ENCODE results near the gene TUBA4B.
"Not testable (repeated sequence)": the region's sequence is repeated elsewhere in the genome, so short reads cannot be mapped to it uniquely, and the experiment has no call there.

TUBA4B gene

DNA sequence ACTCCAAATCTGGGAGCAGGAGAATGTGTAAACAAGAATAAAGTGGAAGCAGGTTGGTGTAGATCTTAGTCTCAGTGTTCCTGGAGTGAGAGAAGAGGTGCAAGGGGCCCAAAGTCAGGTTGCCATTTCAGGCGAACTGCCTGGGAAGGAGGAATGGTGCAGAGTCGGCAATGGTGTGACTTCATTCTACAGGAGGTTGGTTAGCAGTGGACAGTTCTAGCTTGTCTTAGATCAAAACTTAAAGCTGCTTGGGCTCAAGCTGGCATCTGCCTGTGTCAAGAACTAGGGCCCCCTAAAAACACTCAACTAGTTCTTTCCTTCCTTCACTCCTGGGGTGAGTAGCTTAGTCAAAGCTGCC is 4.2 kb upstream of the TUBA4B start:
- no peak for DNase-seq

DNA sequence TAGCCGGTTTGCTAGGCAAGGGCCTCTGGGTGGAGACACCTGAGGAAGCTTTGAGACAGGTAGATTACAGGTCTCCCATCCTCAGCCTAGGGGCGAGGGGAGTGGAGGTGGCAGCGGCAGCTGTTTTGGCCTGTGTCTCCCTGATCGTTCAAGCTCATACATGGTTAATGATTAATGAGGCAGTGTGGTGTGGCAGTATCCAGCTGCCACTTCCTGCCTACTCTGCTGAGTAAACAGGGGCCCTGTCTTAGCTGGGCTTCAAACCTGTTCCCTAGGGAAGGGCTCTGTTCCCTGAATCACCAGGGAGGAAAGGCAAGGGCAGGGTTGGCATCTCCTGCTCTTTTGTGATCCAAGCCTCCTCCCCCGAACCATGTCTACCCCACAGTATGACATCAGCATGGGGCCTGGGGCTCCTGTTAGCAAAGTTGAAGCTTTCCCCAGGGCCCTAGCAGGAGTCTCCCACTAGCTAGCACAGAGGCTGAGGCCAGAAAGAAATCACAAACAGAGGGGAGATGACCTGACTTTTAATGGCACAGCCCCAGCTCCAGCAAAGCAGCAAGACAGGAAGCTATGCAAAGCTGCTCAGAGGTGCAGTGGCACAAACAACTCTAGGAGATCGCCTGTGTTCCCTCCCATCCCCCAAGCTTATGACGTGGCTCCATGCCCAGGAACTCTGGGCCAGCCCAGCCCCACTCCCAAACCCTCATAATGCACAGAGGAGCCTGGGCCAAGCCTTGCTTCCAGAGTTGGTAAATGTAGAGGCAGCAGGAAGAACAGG is 3.7 kb upstream of the TUBA4B start:
- DNase-seq: peak; percentile 84

- DNase-seq: no peak
Observed at GRCh38 chr2:219250049-219250781, 2.8 kb upstream of the TUBA4B start.

DNA sequence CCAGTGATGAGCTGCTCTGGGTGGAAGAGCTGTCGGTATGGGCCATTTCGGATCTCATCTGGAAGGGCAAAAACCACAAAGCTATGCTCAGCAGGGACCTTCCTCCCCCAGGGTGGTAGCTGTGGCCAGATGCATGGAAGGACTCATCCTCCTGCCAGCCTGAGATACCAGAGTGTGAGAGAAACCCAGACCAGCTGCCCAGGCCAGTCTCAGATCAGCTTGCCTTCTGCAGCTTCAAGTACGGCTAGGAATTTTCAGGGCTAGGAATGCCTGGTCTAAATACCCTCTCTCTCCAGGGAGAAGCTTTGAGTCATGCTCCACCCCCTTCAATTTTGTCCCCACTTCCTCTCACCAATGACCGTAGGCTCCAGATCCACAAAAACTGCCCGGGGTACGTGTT is 1.4 kb upstream of the TUBA4B start:
- DNase-seq: no peak

DNA sequence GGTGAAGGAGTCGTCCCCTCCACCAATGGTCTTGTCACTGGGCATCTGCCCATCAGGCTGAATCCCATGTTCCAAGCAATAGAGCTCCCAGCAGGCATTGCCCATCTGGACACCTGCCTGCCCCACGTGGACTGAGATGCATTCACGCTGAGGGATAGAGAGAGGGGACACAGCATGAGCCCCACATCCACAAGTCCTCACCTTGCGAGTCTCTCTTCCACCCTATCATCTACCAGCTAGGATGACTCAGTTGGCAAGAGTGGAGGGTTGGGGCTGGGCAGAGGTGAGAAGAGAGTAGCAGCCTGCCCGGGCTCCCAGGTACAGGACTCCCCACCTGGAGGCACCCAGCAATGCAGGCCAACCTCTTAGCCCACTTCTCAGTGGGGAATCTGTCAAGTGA is 959 bp upstream of the TUBA4B start:
- DNase-seq: peak; percentile 76

DNA sequence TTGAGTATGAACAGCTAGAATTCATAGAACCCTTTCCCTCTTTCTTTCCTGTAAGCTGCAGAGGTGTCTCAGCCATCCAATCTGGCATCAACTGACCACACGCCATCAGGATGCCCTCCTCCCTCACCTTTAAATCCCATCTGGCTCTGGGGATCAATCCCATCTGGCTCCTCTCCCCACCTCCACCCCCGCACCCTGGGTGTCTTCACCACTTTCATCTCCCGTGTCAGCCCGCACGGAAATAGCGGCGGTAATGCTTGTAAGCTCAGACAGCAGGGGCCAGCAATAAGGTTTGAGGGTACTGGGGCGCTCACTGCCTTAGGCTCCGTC is 508 bp upstream of the TUBA4B start:
- DNase-seq: no peak

DNA sequence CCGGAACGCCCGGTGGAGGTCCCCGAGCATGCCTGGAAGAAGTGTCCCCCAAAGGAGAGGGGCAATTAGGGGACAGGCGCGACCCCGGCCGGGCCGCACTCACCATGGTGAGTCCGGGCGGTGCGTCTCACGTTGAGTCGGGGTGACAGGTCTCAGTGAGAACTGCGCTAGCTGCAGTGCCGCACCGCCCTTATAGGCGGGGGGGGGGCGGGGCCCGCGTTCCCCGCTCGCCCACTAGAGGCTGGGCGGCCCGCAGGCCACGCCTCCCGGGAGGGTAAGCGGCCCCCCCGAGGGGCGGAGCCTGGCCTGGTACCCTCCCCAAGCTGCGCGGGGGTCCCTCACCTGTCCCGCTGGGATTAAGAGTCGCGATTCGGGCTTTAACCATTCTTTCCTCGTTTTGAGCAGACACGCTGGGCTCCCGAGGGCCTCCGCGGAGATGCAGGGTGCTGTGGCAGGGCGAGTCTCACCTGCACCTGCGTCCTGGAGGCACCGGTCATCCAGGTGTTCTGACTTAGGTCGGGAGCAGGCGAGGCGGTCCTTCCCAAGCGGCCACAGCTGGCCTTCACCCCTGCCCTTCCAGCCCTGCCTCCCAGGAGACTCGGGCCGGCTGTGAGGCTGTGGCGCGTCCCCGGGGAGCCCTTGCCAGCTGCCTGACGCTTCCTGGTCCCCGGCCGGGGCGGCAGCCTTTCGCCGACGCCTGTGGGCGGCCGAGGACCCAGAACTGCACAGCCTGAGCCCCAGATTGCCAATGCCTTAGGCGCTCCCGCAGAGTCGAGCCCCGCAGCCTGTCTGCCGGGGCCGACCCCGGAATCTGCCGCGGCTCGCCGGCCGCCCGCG is 928 bp downstream of the TUBA4B start, which contains the start of gene TUBA4A:
TSS of gene TUBA4A (minus strand) at position 166 of the 837 bp plus-strand sequence. CDS start at position 106, 60 bp downstream.
- DNase-seq: peak; percentile 79

DNA sequence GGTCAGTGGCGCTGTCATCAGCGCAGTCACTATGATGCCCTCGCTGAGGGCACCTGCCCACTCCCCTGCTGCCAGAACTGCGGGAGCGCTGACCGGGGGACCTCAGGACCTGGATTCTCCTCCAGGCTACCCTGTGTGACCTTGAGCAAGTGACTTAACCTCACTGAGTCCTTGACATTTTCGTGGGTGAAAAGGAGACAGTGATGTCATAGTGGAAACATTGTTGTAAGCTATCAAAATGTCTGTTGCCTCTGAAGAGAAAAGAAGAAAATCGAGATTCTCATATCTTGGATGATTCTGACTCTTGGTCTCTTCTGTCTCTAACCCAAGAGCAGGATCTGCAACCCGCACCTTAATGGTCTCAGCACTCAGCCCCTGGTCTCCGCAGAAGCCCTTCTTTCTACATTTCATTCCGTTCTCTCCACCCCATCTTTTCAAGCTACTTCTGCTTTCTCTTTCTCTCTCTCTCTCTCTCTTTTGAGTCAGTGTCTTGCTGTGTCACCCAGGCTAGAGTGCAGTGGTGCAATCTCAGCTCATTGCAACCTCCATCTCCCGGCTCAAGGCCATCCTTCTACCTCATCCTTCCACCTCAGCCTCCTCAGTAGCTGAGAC is 1.7 kb downstream of the TUBA4B start:
- no peak for DNase-seq

GRCh38 chr2:219258942-219259341 is 5.9 kb downstream of the TUBA4B start:
- not testable (repeated sequence) for DNase-seq

DNA sequence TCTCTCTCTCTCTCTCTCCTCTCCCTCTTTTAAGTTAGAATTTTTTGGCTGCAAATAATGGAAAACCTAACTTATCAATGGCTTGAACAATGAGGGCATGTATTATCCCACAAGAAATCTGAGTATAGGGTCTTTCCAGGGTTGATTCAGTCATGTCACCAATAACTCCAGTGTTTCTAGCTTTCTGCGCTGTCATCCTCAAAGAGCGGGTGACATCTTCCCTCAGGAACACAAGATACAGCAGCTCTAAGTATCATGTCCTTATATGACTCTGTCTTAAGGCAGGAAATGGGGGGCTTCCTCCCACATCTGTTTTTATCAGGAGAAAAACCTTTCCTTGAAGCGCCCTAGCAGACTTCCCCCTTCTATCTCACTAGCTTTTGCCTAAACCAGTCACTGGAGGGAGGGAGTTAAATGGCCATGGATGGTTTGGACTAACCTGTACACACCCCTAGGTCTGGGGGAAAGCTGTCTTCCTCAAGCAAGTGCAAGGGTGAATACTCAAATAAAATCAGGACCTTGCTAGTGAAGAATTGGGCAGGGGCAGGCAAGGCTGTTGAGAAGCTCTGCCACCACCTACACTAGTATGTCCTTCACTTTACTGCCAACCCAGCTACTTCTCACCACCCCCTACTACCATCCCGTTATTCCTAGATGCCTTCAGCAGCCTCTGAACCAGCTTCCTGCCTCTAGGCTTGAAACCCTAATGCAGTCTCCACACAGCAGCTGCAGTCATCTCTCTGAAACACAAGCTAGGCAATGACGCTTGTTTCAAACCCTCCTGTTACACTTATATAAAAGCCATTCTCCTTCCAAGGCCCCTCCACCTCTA is 8.2 kb downstream of the TUBA4B start:
- DNase-seq: no peak

GRCh38 chr2:219266232-219266631 is 13.2 kb downstream of the TUBA4B start:
- DNase-seq: no peak

GRCh38 chr2:219266886-219267285 is 13.8 kb downstream of the TUBA4B start:
- no peak for DNase-seq

- no peak for DNase-seq
Observed at GRCh38 chr2:219268294-219268693, 15.3 kb downstream of the TUBA4B start.

GRCh38 chr2:219269362-219270054 is 16.5 kb downstream of the TUBA4B start:
- peak; percentile 43 for DNase-seq

- no peak for DNase-seq
Observed at GRCh38 chr2:219270055-219270372, 17.0 kb downstream of the TUBA4B start.

GRCh38 chr2:219271021-219271420 is 18.0 kb downstream of the TUBA4B start:
- DNase-seq: no peak

- no peak for DNase-seq
Observed at GRCh38 chr2:219272356-219272755, 19.3 kb downstream of the TUBA4B start.

- no peak for DNase-seq
Observed at GRCh38 chr2:219272995-219273394, 20.0 kb downstream of the TUBA4B start.

GRCh38 chr2:219273937-219274336 is 20.9 kb downstream of the TUBA4B start:
- DNase-seq: no peak

DNA sequence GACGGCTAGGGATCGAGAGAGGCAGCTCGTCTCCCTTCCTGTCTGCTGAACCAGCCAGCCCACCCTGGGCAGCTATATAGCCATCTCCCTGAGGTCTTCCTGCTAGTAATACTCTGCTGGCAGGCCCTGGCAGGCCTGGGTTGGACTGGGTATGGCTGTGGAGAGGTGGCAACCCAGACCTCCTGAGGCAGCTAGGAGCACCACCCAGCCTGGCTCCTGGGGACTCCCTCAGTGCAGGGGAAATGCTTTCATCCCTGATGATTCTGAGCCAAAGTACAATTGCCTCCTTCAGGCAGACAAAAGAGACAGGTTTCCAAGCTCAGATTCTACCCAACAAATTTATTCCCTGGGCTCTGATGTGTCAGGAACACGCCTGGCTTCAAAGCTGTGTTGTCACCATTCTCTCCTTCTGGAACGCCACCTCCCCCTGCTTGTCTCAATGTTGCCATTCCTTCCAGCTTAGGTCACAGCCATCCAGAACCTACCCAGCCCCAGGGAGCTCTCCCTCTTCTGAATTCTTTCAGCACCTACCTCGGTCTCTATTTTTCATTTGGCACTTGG is 21.4 kb downstream of the TUBA4B start:
- DNase-seq: no peak
